A673 (cell line): Measurements from ENCODE around the gene HRH1. TPM values are rescaled to one million over a fixed set of nuclear protein-coding genes. Genes with fewer than 3 reads are reported as not detected.

ENCODE experiments used
- BruUV-seq: library from RNA; stranded (reverse); fragments of 400-500 nt; replicated peaks from 2 replicates; lab custom pipeline; 2021; lab: Mats Ljungman, UMichigan
- CTCF ChIA-PET: fragments of 300-600 bp; sonication (Branson Sonifier 250); formaldehyde crosslinking; loops from one replicate; lab custom pipeline; 2022; ENCODE audit warnings: antibody characterized with exemption; lab: Charles Lee
- POLR2A ChIA-PET: fragments of 300-600 bp; sonication (Branson Sonifier 250); formaldehyde crosslinking; loops from one replicate; lab custom pipeline; 2022; ENCODE audit warnings: antibody characterized with exemption; ENCODE audit not compliant: low non-redundant PET; lab: Charles Lee
- DNase-seq: peaks from one replicate; pipeline ENCODE4 v3.0.0-alpha.2; 2015; ENCODE audit warnings: low spot score
- H3K27ac ChIP-seq: fragments of 200-600 bp; sonication (generic); 2 replicates; pipeline ENCODE4 v1.5.1; 2016; ENCODE audit warnings: mixed run types, low read depth, mild to moderate bottlenecking, mixed read lengths, antibody characterized with exemption, low read length; ENCODE audit not compliant: poor library complexity, severe bottlenecking
- H3K27me3 ChIP-seq: fragments of 200-600 bp; sonication (generic); replicated peaks from 2 replicates; pipeline ENCODE4 v1.6.1; 2017; ENCODE audit warnings: mixed run types, low read depth, mild to moderate bottlenecking, mixed read lengths, antibody characterized with exemption, low read length; ENCODE audit not compliant: insufficient read depth, poor library complexity
- H3K36me3 ChIP-seq: fragments of 200-600 bp; sonication (generic); 2 replicates; pipeline ENCODE4 v1.6.1; 2016; ENCODE audit warnings: mixed run types, mild to moderate bottlenecking, mixed read lengths, antibody characterized with exemption, low read length; ENCODE audit not compliant: insufficient read depth, poor library complexity, severe bottlenecking
- H3K4me1 ChIP-seq: fragments of 200-600 bp; sonication (generic); 2 replicates; pipeline ENCODE4 v1.6.1; 2017; ENCODE audit warnings: mixed run types, mild to moderate bottlenecking, mixed read lengths, antibody characterized with exemption, low read length; ENCODE audit not compliant: insufficient read depth, poor library complexity, severe bottlenecking
- H3K4me3 ChIP-seq: fragments of 200-600 bp; sonication (generic); 2 replicates; pipeline ENCODE4 v1.5.1; 2016; ENCODE audit warnings: low read depth, mixed run types, mild to moderate bottlenecking, mixed read lengths, low read length; ENCODE audit not compliant: poor library complexity, severe bottlenecking
- H3K9me3 ChIP-seq: fragments of 200-600 bp; sonication (generic); 2 replicates; pipeline ENCODE4 v1.6.1; 2016; ENCODE audit warnings: mixed run types, low read depth, mild to moderate bottlenecking, mixed read lengths, antibody characterized with exemption, low read length; ENCODE audit not compliant: poor library complexity, severe bottlenecking
- EZH2 ChIP-seq: fragments of 200-600 bp; sonication (generic); IDR thresholded peaks from 2 replicates; pipeline ENCODE4 v1.6.1; 2017; ENCODE audit warnings: borderline replicate concordance, low read depth, mild to moderate bottlenecking, mixed read lengths, antibody characterized with exemption, low read length; ENCODE audit not compliant: poor library complexity, severe bottlenecking
- intact Hi-C: fragments of 100-400 bp; cut with micrococcal nuclease; formaldehyde crosslinking; loops from one replicate; pipeline ENCODE4 v1.10.0; 2022; ENCODE audit not compliant: unreplicated experiment
- total RNA-seq: library from RNA; stranded (reverse); gene quantifications from 2 replicates; pipeline ENCODE4 v1.2.3, GENCODE V29; 2021
- TF ChIP-seq, protein P1 (sequence below): fragments of 300-800, 200-600 bp; sonication (generic); conservative IDR thresholded peaks from 2 replicates; pipeline ENCODE4 v1.5.1; 2017; ENCODE audit warnings: low read depth, mild to moderate bottlenecking, antibody characterized with exemption, low read length, moderate library complexity, mixed read lengths

The HRH1 gene
- total RNA-seq, 1 experiment from 2014 or later = 0.92 TPM

- ChIA-PET POLR2A (no interaction called here), CTCF (no interaction called here)
- no TSS peak for BruUV-seq
Observed at GRCh38 chr3:11120091-11120805, 34.0 kb upstream of the HRH1 start.

GRCh38 chr3:11126653-11127052, 27.6 kb upstream of the HRH1 start:
- no TSS peak for BruUV-seq
- Histone ChIP-seq H3K27me3 (no peaks in the 10 kb centered on the region), H3K4me1 (no peaks in the 10 kb centered on the region), H3K4me3 (no peak overlapping the region), H3K27ac (no peak overlapping the region), H3K36me3 (no peaks in the 10 kb centered on the region), H3K9me3 (no peaks in the 10 kb centered on the region)
- POLR2A ChIA-PET = no interaction called here
- DNase-seq = no peak
- CTCF ChIA-PET = no interaction called here
- intact Hi-C loops = no loop called here
- TF ChIP-seq, protein P1, sequence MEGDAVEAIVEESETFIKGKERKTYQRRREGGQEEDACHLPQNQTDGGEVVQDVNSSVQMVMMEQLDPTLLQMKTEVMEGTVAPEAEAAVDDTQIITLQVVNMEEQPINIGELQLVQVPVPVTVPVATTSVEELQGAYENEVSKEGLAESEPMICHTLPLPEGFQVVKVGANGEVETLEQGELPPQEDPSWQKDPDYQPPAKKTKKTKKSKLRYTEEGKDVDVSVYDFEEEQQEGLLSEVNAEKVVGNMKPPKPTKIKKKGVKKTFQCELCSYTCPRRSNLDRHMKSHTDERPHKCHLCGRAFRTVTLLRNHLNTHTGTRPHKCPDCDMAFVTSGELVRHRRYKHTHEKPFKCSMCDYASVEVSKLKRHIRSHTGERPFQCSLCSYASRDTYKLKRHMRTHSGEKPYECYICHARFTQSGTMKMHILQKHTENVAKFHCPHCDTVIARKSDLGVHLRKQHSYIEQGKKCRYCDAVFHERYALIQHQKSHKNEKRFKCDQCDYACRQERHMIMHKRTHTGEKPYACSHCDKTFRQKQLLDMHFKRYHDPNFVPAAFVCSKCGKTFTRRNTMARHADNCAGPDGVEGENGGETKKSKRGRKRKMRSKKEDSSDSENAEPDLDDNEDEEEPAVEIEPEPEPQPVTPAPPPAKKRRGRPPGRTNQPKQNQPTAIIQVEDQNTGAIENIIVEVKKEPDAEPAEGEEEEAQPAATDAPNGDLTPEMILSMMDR = no peak
- no peak for TF ChIP-seq EZH2

More at GRCh38 chr3:11120091-11120805, 34.0 kb upstream of the HRH1 start:
- H3K27me3 ChIP-seq = no peaks in the 10 kb centered on the region
- no peak for TF ChIP-seq EZH2
- TF ChIP-seq, protein P1 = no peak
- H3K27ac ChIP-seq = no peak overlapping the region
- H3K36me3 ChIP-seq = no peaks in the 10 kb centered on the region
- no peak for DNase-seq
- H3K4me1 ChIP-seq = no peaks in the 10 kb centered on the region
- intact Hi-C loops = no loop called here
- H3K4me3 ChIP-seq = no peak overlapping the region
- H3K9me3 ChIP-seq = no peaks in the 10 kb centered on the region

GRCh38 chr3:11128682-11129632, 25.3 kb upstream of the HRH1 start:
- TF ChIP-seq, protein P1 = no peak
- TF ChIP-seq EZH2 = no peak
- Histone ChIP-seq H3K36me3 (no peaks in the 10 kb centered on the region), H3K27me3 (no peaks in the 10 kb centered on the region), H3K4me3 (no peak overlapping the region), H3K27ac (no peak overlapping the region), H3K4me1 (no peaks in the 10 kb centered on the region), H3K9me3 (no peaks in the 10 kb centered on the region)
- intact Hi-C loops = no loop called here
- POLR2A ChIA-PET = no interaction called here
- no peak for DNase-seq
- CTCF ChIA-PET = no interaction called here
- BruUV-seq = no TSS peak
